GM21619 (cell line): Measurements from ENCODE around the gene ZNF124.

ENCODE experiments used
- ATAC-seq: cut with Tn5 transposase; IDR thresholded peaks from one replicate; pipeline ENCODE4 v1.9.1; 2021; ENCODE audit not compliant: unreplicated experiment

Gene ZNF124

DNA sequence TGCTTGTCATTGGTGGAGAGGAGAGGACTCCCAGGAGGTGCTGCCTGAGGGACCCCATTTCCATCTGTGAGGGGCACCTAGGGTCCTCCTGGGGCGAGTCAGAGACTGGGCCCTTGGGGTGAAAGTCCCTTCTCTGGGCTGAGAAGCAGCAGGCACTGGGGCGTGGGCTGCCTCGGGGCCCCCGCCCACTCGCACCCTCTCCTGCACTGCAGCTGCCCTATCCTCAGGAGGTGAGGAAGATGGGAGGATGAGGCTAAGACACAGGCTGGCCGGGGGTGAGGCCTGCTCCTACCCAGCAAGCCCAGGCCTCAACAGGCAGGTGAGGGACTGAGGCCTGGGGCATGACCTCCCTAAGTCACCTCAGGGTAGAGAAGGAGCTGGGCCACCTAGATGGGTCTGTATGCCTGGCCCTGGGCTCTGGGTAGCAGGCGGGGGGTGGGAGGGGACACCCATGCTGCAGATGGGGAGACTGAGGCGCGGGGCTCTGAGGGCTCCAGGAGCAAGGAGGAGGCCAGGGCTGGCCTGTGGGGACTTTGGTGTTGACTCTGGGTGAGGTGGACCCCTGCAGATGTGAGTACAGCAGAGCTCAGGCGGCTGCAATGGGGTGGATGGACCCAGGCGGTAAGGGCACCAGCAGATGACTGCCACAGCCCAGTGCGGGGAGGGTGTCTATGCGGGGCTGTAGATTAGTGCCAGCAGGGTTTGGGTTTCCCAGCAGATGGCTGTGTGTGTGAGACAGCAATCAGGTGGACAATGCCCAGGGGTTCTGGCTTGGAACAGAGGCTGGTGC, 57.3 kb downstream of the ZNF124 start:
- ATAC-seq: no peak

GRCh38 chr1:247113733-247114271, 58.0 kb downstream of the ZNF124 start:
- ATAC-seq: no peak

DNA sequence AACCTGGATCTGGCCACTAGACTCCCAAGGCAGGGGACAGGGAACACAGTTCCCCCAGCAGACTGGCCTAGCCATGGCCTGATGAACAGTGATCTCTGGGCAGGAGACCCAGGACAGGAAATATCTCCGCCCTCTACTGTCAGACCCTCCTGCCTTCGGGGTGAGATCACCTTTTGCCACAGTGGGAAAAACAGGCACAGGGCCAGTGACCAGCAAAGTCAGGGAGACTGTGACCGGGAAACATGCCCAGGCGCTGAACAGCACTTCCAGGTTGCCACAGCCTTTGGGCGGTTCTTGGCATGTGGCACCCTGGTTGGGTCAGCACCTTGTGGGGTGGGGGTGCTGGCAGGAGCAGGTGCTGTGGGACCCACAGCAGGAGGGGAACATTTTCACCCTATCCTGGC, 58.7 kb downstream of the ZNF124 start:
- ATAC-seq: no peak

DNA sequence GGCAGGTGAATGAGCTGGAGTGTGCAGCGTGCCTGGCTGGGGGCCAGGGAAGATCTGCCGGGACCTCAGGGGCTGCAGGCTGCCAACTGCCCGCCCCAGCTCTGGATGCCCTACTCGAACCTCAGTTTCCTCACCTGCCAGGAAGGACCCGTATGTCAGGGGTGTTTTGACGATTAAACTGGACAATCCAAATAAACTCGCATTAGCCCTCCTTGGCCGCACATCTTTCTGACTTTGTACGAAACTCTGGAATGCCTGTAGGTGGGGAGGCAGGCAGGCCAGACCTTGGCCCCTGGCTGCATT, 59.4 kb downstream of the ZNF124 start:
- ATAC-seq: no peak

GRCh38 chr1:247111700-247112478, 59.9 kb downstream of the ZNF124 start:
- ATAC-seq: no peak

DNA sequence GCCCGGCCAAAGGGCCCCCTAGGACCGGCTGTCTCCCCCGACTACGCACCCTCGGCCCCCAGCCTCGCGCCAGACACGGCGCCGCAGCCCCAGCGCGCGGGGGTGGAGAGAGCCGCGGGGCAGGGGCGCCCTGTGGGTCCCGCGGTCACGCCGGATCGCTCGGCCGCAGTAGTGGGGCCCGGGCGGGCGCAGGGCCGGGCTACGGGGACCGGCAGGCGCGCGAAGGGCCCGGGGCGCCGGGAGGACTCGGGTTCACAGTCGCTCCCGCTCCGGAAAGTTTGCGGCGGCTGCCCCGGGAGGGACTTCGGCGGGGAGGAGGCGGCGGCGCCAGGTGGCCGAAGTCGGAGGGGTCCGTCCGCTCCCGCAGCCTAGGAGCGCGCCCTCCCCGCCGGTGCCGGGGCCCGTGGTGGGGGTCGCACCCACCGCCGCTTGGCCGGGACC, 60.5 kb downstream of the ZNF124 start:
- no peak for ATAC-seq

- no peak for ATAC-seq
Measured at GRCh38 chr1:247110627-247111258, 61.1 kb downstream of the ZNF124 start.

GRCh38 chr1:247107694-247108093, 64.1 kb downstream of the ZNF124 start:
- no peak for ATAC-seq

DNA sequence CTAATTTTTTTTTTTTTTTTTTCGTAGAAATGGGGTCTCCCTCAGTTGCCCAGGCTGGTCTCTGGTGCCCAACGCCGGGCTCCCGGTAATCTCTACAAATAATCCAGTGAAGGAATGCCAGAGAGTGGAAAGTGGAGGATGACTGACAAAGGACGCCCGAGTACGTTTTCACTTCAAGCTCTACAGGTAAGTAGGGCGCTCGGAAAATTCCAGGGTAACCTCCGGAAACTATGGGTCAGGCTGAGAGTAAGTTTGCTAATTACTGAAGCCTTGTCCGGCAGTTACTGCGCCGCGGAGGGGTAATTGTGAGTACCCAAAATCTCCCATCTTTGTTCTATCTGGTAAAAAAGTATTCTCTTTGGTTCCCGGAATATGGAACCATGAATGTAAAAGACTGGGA, 65.9 kb downstream of the ZNF124 start:
- no peak for ATAC-seq
